T-helper 22 cell (primary cell): ENCODE measurements around the gene NFE2.
"Not testable (repeated sequence)": the region's sequence is repeated elsewhere in the genome, so short reads cannot be mapped to it uniquely, and the experiment has no call there.

ENCODE experiments used
- DNase-seq: peaks from one replicate; pipeline ENCODE4 v3.0.0-alpha.2; 2020; ENCODE audit warnings: low read depth

NFE2 gene

GRCh38 chr12:54306925-54307741, 6.3 kb upstream of the NFE2 start:
- no peak for DNase-seq

- no peak for DNase-seq
Measured at GRCh38 chr12:54304187-54304810, 3.5 kb upstream of the NFE2 start.

DNA sequence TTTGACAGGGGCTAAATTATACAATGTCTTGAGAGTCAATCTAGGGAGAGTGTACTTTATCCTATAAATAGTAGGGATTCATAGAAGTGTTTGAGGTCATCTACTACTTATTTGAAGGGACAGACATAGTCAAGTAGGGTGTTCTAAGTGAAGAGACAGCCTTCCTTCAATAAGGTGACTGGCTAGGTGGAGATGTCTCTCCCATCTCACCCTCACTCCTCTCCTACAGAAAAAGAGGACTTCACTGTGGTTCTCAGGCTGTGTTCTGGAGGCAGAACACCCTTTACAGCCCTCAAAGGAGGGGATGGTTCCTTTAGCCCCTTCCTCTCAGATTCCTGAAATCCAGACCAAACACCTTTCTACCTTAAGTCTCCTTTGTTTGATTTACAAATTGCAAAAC, 2.8 kb upstream of the NFE2 start:
- no peak for DNase-seq

GRCh38 chr12:54301428-54302048, 723 bp upstream of the NFE2 start:
- DNase-seq, result no peak

DNA sequence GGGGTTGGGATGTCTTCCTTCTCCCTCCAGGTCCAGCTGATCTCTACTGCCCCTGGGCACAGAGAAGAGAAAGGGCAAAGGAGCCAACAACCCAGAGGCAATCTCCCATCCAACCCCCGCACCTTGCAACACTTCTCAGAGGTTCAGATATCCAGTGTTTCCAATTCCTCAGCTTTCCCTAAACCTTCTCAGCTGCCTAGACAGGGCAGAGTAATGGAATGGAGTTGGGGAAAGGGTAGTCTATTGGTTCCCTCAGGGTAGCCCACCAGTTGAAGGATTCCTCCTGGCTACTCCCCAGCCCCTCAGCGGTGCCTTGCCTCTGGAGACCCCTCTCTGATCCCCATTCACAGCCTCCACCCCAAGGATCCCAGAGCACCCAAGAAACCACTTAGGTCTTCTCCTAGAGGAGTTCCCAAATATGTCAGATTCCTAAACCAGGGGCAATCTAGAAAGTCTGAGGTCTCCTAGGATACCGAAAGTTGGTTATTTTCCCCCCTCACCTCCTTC, 537 bp downstream of the NFE2 start:
- DNase-seq, result no peak

GRCh38 chr12:54299515-54300224, 1.1 kb downstream of the NFE2 start:
- no peak for DNase-seq

DNA sequence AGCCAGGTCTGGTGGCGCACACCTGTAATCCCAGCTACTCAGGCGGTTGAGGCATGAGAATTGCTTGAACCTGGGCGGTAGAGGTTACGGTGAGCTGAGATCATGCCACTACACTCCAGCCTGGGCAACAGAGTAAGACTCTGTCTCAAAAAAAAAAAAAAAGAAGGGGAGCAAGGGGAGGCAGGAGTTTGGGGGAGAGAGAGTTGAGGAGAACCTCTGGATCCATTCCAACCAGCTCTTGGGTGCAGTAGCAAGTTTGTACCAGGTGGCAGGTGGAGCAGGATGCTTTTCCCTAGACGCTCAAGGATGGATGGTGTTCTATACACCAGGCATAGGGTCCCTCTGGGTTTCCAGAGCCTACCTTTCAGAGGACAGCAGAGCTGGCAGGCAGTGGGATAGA, 1.9 kb downstream of the NFE2 start:
- no peak for DNase-seq

GRCh38 chr12:54296393-54297099, 4.3 kb downstream of the NFE2 start:
- DNase-seq, result no peak

- DNase-seq, result no peak
Measured at GRCh38 chr12:54294953-54295566, 5.8 kb downstream of the NFE2 start.

DNA sequence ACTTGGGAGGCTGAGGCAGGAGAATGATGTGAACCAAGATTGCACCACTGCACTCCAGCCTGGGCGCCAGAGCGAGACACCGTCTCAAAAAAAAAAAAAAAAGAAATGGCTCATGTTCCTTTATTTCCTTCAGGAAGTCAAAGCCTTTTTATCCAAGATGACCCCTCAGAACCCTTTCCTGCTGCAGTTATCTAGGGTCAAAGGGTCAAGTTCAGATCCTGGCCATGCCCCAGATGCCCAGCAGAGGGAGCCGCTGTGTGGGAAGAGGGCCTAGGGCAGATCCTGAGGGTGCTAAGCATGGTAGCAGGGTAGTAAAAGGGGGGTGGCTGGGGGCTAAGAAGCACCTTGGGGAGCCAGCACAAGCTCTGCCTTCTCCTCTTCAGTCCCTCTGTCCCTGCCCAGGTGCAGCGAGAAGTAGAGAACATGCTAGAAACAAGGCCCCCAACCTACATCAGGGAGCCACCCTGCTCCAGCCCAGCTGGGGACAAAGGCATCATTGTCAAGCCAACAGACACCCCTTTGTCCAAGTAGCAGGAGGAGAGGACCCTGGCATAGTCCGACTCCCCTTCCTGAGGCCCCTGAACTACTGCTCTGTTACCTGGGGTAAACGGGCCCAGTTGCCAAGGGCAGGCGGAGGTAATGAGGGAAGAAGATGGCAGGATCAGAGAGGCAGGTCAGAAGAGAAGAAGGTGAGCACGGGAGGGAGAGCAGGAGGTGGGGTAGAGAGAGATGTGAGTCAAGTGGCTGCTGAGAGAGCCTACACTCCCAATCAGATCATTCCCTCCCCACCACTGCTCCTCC, 6.5 kb downstream of the NFE2 start:
- DNase-seq, result no peak

DNA sequence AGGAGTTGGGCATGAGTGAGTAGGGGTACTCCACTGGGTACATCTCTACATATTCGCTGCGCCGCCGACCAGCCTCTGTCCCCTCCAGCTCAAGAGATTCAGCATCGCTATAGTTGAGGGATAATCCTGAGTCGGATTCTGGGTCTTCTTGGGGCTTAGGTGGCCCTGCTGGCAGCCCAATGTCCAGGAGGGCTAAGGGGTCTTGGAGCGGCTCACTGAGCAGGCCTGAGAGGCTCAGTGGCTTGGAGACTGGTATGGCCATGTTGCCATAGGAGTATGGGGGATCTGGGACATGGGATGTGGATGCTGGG, 7.9 kb downstream of the NFE2 start:
- DNase-seq, result no peak

DNA sequence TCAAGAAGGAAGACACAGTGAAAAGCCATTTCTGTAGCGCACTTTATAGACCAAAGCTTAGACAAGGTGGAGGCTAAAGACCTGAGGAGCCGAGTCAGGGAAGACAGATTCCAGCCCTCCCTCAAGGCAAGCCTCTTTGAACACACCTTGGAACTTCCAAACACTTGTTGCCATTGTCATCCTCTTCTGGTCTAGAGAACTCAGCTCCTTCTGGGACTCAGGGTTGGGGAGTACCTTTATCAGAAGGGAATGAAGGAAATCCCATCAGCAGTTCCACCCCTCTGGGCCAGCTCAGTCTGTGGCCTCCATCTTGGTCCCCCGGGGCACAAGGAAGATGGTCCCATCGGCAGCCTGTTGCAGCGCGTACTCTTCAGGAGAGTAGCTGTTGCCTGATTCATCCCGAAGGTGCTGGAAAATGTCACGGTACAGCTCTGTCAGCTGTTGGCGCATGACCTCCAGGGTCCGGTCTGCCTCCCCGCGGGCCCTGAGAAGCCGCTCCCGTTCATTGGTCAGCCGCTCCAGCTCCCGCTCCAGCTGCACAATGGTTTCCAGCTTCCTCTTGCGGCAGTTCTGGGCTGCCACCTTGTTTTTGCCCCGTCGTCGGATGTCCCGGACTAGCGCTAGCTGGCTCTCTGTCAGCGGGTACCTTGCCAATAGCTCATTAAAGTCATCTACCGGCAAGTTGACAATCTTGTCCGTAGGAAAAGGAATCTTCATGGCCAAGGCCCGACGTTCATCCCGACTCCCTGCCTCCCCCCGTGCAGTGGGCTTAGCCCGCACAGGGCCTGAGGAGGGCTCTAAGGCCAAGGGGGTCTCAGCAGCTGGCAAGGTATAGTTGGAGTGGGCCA, 8.5 kb downstream of the NFE2 start:
- no peak for DNase-seq

- no peak for DNase-seq
Measured at GRCh38 chr12:54287261-54288157, 13.3 kb downstream of the NFE2 start.

GRCh38 chr12:54286042-54287030, 14.5 kb downstream of the NFE2 start:
- no peak for DNase-seq

DNA sequence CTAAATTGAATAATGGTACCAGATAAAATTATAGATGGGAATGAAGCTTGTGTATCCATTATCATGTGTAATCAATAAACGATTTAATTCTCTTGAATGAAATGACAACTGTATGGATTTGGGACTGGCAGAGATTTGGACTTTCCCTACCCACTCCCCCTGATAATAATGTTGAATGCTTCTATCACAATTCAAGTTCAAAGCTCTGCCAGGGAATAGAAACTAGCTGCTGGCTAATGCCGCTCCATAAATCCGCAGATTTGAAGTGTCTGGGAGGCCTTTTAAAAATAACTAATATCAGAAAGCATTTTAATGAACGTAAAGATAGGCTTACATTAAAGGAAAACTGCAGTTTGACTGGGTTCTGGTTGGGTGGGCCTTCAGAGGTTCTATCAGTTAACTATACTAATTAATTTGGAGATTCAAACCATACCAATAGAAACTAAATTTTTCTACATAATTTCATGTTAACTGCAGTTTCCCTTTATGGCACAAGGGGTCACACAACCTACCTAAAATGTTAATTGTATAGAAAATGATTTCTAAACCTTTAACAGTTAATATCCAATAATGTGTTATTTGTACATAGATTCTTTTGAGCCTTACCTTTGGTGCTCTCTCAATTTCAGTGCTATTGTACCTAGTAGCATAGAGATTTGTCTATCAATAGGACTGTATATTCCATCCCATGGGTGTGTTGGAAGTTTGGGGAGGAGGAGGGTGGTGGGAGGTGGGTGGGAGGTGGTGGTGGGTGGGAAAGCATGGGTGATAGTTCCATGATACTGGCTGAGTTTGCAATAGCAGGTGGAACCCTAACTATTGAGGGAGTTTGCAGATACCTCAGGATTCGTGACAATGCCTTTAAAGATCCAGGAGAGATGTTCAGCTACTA, 15.4 kb downstream of the NFE2 start:
- no peak for DNase-seq

GRCh38 chr12:54284070-54284780, 16.6 kb downstream of the NFE2 start:
- DNase-seq, result not testable (repeated sequence)
